A549 (cell line): ENCODE data around the gene NTM. TPM values are rescaled to one million over a fixed set of nuclear protein-coding genes. Genes with fewer than 3 reads are reported as not detected.

Experiments used
- ATAC-seq, 2 experiments: fragments of 200-7000 bp in 1 of 2; fragments of >200 bp in 1 of 2; cut with Nextera tagmentation in 1 of 2; cut with Tn5 transposase in 1 of 2; 3 replicates each; pipeline versions ENCODE4 v1.8.0 to v1.9.1; 2018 to 2020; ENCODE audit warnings: mild to moderate bottlenecking in 1 of 2, moderate library complexity in 1 of 2
- CTCF ChIA-PET: fragments of 300-600 bp; sonication (Branson Sonifier 250); formaldehyde crosslinking; extraction: SDS; loops from one replicate; lab custom pipeline; 2021; ENCODE audit warnings: antibody characterized with exemption, inconsistent platforms; lab: Yijun Ruan, JAX
- POLR2A ChIA-PET: fragments of 350-600 bp; formaldehyde crosslinking; extraction: SDS; loops from one replicate; lab custom pipeline; 2021; ENCODE audit warnings: antibody characterized with exemption, inconsistent platforms; lab: Yijun Ruan, JAX
- DNase-seq, 2 experiments: peaks; one replicate each; pipeline versions ENCODE4 v3.0.0 to v3.0.0-alpha.2; 2011 to 2016; ENCODE audit warnings: low read depth in 1 of 2, low spot score in 1 of 2
- FAIRE-seq: peaks from 2 replicates; lab custom pipeline; 2011; peaks lifted over from hg19 to GRCh38; lab: Jason Lieb, UNC
- H3K27ac ChIP-seq, 2 experiments: fragments of >200 bp; sonication (Bioruptor Twin); formaldehyde crosslinking; 3 replicates each; pipeline ENCODE4 v1.5.1; 2016 to 2017
- H3K4me1 ChIP-seq: fragments of >200 bp; sonication (Bioruptor Twin); formaldehyde crosslinking; 3 replicates; pipeline ENCODE4 v1.6.1; 2016
- H3K4me2 ChIP-seq: fragments of >200 bp; sonication (Bioruptor Twin); formaldehyde crosslinking; 3 replicates; pipeline ENCODE4 v1.6.1; 2016
- H3K4me3 ChIP-seq: fragments of >200 bp; sonication (Bioruptor Twin); formaldehyde crosslinking; 3 replicates; pipeline ENCODE4 v1.5.1; 2016
- H3K9me3 ChIP-seq: fragments of >200 bp; sonication (Bioruptor Twin); formaldehyde crosslinking; 3 replicates; pipeline ENCODE4 v1.6.1; 2016
- CBX2 ChIP-seq: fragments of 200-600 bp; sonication (generic); IDR thresholded peaks from 2 replicates; pipeline ENCODE4 v1.6.1; 2016; ENCODE audit warnings: low read depth, mild to moderate bottlenecking, borderline replicate concordance
- CBX8 ChIP-seq: fragments of 200-600 bp; sonication (generic); IDR thresholded peaks from 2 replicates; pipeline ENCODE4 v1.6.1; 2016
- CEBPB ChIP-seq, 2 experiments: fragments of >200 bp in 1 of 2; sonication (Bioruptor Twin) in 1 of 2; formaldehyde crosslinking in 1 of 2; IDR thresholded peaks; 2 replicates each; pipeline ENCODE4 v1.6.1; 2012 to 2016
- ESRRA ChIP-seq: fragments of 150-350 bp; IDR thresholded peaks from 2 replicates; pipeline ENCODE4 v1.6.1; 2014; ENCODE audit warnings: mild to moderate bottlenecking, low read length, borderline replicate concordance
- FOXS1 ChIP-seq: fragments of 250-450 bp; sonication (Bioruptor Pico); IDR thresholded peaks from 2 replicates; pipeline ENCODE4 v1.5.0; 2020; ENCODE audit warnings: mild to moderate bottlenecking, moderate library complexity
- GATA3 ChIP-seq: IDR thresholded peaks from 2 replicates; pipeline ENCODE4 v1.6.1; 2012; ENCODE audit warnings: borderline replicate concordance
- HEYL ChIP-seq: fragments of 250-450 bp; sonication (Bioruptor Pico); IDR thresholded peaks from 2 replicates; pipeline ENCODE4 v1.8.0; 2021; ENCODE audit warnings: mild to moderate bottlenecking, moderate library complexity
- HOXB13 ChIP-seq: fragments of 250-450 bp; sonication (Bioruptor Pico); IDR thresholded peaks from 2 replicates; pipeline ENCODE4 v1.5.0; 2020; ENCODE audit warnings: low read depth, mild to moderate bottlenecking, moderate library complexity
- JUN ChIP-seq, 2 experiments: fragments of >200 bp; sonication (Bioruptor Twin); formaldehyde crosslinking; IDR thresholded peaks; 2 replicates in 1 of 2; 3 replicates in 1 of 2; pipeline ENCODE4 v1.6.1; 2016 to 2017
- MYC ChIP-seq: IDR thresholded peaks from 2 replicates; pipeline ENCODE4 v1.6.1; 2012; ENCODE audit warnings: mild to moderate bottlenecking, inconsistent platforms, low read length, improper control_type of control experiment, borderline replicate concordance
- PBX3 ChIP-seq: IDR thresholded peaks from 2 replicates; pipeline ENCODE4 v1.6.1; 2012
- POLR2AphosphoS2 ChIP-seq: conservative IDR thresholded peaks from 2 replicates; pipeline ENCODE4 v1.6.1; 2012; ENCODE audit warnings: low read length, improper control_type of control experiment, inconsistent platforms
- RAD21 ChIP-seq, 2 experiments: fragments of >200 bp in 1 of 2; sonication (Bioruptor Twin) in 1 of 2; formaldehyde crosslinking in 1 of 2; IDR thresholded peaks in 1 of 2; conservative IDR thresholded peaks in 1 of 2; 2 replicates in 1 of 2; 3 replicates in 1 of 2; pipeline ENCODE4 v1.6.1; 2012 to 2018; ENCODE audit warnings: inconsistent platforms in 1 of 2
- RNF2 ChIP-seq: fragments of 200-600 bp; sonication (generic); IDR thresholded peaks from 2 replicates; pipeline ENCODE4 v1.6.1; 2016; ENCODE audit warnings: low read depth, mild to moderate bottlenecking, antibody characterized with exemption, moderate library complexity, borderline replicate concordance
- SMC3 ChIP-seq: fragments of >200 bp; sonication (Bioruptor Twin); formaldehyde crosslinking; IDR thresholded peaks from 3 replicates; pipeline ENCODE4 v1.6.1; 2018; ENCODE audit warnings: inconsistent platforms
- TP53 ChIP-seq: fragments of 250-450 bp; sonication (Bioruptor Pico); IDR thresholded peaks from 2 replicates; pipeline ENCODE4 v1.5.0; 2021; ENCODE audit warnings: mild to moderate bottlenecking, moderate library complexity
- USF2 ChIP-seq: fragments of 450-650 bp; IDR thresholded peaks from 2 replicates; pipeline ENCODE4 v1.6.1; 2014; ENCODE audit warnings: antibody characterized with exemption
- ZNF302 ChIP-seq: fragments of 250-450 bp; sonication (Bioruptor Pico); IDR thresholded peaks from 2 replicates; pipeline ENCODE4 v1.9.0; 2021; ENCODE audit warnings: inconsistent platforms, mild to moderate bottlenecking, moderate library complexity
- WGBS: methylation state at CpG from one replicate; pipeline ENCODE4 v1.1.6; 2017; ENCODE audit errors: missing lambda C conversion rate; 5-methylcytosine and 5-hydroxymethylcytosine counted together
- polyA plus RNA-seq, 4 experiments: library from polyadenylated mRNA; depleted of rRNA in 3 of 4; stranded (reverse); fragments of >200 nt; fragmentation: RNase III in 1 of 4; extraction: RNeasy Plus Mini Kit Qiagen cat#74134 plus additional on column Dnase treatment in 1 of 4; gene quantifications; 2 replicates in 3 of 4; 3 replicates in 1 of 4; pipeline ENCODE4 v1.2.3, GENCODE V29; 2011 to 2017
- TF ChIP-seq, protein P1 (sequence below): fragments of >200 bp; sonication (Bioruptor Twin); formaldehyde crosslinking; IDR thresholded peaks from 2 replicates; pipeline ENCODE4 v1.6.1; 2016
- TF ChIP-seq, protein P2 (sequence below): fragments of >200 bp; sonication (Bioruptor Twin); formaldehyde crosslinking; IDR thresholded peaks from 3 replicates; pipeline ENCODE4 v1.5.1; 2016
- TF ChIP-seq, protein P3 (sequence below): fragments of >200 bp; sonication (Bioruptor Twin); formaldehyde crosslinking; IDR thresholded peaks from 3 replicates; pipeline ENCODE4 v1.6.1; 2016
- TF ChIP-seq, protein P4 (sequence below): fragments of 250-450 bp; sonication (Bioruptor Pico); IDR thresholded peaks from 2 replicates; pipeline ENCODE4 v1.5.0; 2021; ENCODE audit warnings: mild to moderate bottlenecking, moderate library complexity, borderline replicate concordance

The NTM gene
- polyA plus RNA-seq, 2 of the 4 experiments (the other 2 are of a cell fraction) = not detected

GRCh38 chr11:131675121-131675888 lies 304.9 kb downstream of the NTM start:
- DNase-seq = no peak
- H3K4me1 ChIP-seq = no peaks in the 10 kb centered on the region
- H3K4me2 ChIP-seq = no peak overlapping the region
- no peaks in the 10 kb centered on the region for H3K9me3 ChIP-seq
- CTCF ChIA-PET = interaction anchor here (1.1 to 2.7 kb wide), 15 partner anchors 8 to 758 kb away, joined by 3 to 27 read pairs (median 8); partner anchors contain the start of gene SNX19
- no peak for FAIRE-seq
- no peak overlapping the region for H3K4me3 ChIP-seq
- 22% methylated on average over 11 of the region's 11 CpGs for WGBS
- no peak for ATAC-seq
- no peak for TF ChIP-seq RNF2
- TF ChIP-seq, protein P1, sequence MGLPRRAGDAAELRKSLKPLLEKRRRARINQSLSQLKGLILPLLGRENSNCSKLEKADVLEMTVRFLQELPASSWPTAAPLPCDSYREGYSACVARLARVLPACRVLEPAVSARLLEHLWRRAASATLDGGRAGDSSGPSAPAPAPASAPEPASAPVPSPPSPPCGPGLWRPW = no peak
- no peak for TF ChIP-seq MYC
- TF ChIP-seq SMC3 = no peak
- no peak for TF ChIP-seq ZNF302 (CRISPR knock-in tag)
- no peak for TF ChIP-seq FOXS1 (CRISPR knock-in tag)
- no peak for TF ChIP-seq CEBPB (IDR thresholded peaks at IDR 0.05)
- TF ChIP-seq RAD21 (conservative IDR thresholded peaks at IDR 0.05 in 1 of 2, IDR thresholded peaks at IDR 0.05 in 1 of 2) = no peak
- no peak for TF ChIP-seq POLR2AphosphoS2
- TF ChIP-seq, protein P2, sequence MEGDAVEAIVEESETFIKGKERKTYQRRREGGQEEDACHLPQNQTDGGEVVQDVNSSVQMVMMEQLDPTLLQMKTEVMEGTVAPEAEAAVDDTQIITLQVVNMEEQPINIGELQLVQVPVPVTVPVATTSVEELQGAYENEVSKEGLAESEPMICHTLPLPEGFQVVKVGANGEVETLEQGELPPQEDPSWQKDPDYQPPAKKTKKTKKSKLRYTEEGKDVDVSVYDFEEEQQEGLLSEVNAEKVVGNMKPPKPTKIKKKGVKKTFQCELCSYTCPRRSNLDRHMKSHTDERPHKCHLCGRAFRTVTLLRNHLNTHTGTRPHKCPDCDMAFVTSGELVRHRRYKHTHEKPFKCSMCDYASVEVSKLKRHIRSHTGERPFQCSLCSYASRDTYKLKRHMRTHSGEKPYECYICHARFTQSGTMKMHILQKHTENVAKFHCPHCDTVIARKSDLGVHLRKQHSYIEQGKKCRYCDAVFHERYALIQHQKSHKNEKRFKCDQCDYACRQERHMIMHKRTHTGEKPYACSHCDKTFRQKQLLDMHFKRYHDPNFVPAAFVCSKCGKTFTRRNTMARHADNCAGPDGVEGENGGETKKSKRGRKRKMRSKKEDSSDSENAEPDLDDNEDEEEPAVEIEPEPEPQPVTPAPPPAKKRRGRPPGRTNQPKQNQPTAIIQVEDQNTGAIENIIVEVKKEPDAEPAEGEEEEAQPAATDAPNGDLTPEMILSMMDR = no peak
- TF ChIP-seq PBX3 = no peak
- TF ChIP-seq, protein P3, sequence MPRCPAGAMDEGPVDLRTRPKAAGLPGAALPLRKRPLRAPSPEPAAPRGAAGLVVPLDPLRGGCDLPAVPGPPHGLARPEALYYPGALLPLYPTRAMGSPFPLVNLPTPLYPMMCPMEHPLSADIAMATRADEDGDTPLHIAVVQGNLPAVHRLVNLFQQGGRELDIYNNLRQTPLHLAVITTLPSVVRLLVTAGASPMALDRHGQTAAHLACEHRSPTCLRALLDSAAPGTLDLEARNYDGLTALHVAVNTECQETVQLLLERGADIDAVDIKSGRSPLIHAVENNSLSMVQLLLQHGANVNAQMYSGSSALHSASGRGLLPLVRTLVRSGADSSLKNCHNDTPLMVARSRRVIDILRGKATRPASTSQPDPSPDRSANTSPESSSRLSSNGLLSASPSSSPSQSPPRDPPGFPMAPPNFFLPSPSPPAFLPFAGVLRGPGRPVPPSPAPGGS = no peak
- H3K27ac ChIP-seq = no peak overlapping the region
- POLR2A ChIA-PET = no interaction called here

DNA sequence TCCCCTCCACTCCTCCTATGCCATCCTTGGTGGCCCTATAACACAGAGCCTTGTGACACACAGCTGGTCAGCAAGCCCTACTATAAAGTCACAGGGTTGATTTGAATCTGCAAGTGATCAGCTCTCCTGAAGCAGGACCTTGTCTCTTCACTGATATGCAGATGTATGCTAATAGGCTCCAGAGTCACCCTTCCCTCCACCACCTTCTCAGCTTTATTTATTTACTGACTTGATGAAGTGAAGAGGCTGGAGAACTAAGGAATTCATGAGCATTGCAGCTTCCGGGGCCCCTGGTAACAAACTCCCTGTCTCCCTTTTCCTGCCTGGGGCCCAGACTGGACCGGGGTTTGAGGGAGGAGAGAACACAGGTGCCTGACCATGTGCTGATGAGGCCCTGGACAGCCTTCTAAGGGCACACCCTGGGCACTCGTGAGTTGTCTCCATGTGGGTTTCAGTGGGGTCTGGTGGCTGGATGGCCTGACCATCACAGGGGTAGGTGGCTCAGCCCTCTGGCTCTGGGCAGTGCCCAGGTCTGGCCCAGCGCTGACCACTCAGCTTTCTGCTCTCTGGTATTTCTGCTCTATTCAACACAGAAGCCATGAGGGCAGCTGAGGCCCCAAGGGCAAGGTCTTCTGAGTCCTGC lies 307.5 kb downstream of the NTM start:
- 0% methylated on average over 3 of the region's 4 CpGs for WGBS
- ATAC-seq = no peak
- TF ChIP-seq ESRRA = no peak
- TF ChIP-seq, protein P2 = no peak
- TF ChIP-seq, protein P3 = no peak
- no peak for TF ChIP-seq CBX2
- TF ChIP-seq POLR2AphosphoS2 = no peak
- no peak for TF ChIP-seq HOXB13 (CRISPR knock-in tag)
- TF ChIP-seq, protein P4, sequence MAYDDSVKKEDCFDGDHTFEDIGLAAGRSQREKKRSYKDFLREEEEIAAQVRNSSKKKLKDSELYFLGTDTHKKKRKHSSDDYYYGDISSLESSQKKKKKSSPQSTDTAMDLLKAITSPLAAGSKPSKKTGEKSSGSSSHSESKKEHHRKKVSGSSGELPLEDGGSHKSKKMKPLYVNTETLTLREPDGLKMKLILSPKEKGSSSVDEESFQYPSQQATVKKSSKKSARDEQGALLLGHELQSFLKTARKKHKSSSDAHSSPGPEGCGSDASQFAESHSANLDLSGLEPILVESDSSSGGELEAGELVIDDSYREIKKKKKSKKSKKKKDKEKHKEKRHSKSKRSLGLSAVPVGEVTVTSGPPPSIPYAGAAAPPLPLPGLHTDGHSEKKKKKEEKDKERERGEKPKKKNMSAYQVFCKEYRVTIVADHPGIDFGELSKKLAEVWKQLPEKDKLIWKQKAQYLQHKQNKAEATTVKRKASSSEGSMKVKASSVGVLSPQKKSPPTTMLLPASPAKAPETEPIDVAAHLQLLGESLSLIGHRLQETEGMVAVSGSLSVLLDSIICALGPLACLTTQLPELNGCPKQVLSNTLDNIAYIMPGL (CRISPR knock-in tag) = no peak
- no peak for TF ChIP-seq FOXS1 (CRISPR knock-in tag)
- TF ChIP-seq TP53 (CRISPR knock-in tag) = no peak
- no peak for TF ChIP-seq GATA3
- no peak for TF ChIP-seq JUN (IDR thresholded peaks at IDR 0.05)
- TF ChIP-seq HEYL = no peak
- no peak for TF ChIP-seq ZNF302 (CRISPR knock-in tag)
- no peak for TF ChIP-seq CBX8
- no peak for TF ChIP-seq USF2

More for the DNA sequence above, 307.5 kb downstream of the NTM start:
- H3K9me3 ChIP-seq = no peaks in the 10 kb centered on the region
- POLR2A ChIA-PET = no interaction called here
- no peaks in the 10 kb centered on the region for H3K4me1 ChIP-seq
- DNase-seq = no peak
- H3K4me3 ChIP-seq = no peak overlapping the region
- H3K4me2 ChIP-seq = no peak overlapping the region
- H3K27ac ChIP-seq = no peak overlapping the region
- CTCF ChIA-PET = interaction anchor here (0.6 to 2.1 kb wide), 4 partner anchors 7 to 653 kb away, joined by 3 to 6 read pairs (median 3); no protein-coding TSS in a partner anchor
- FAIRE-seq = no peak
